CD4-positive, alpha-beta T cell treated with Interferon alpha-2 for 1 hour (primary cell): ENCODE data around the gene MYO7A.

Experiments
- DNase-seq, 2 donors: peaks; one replicate each; pipeline ENCODE4 v3.0.0-alpha.2; 2020 to 2022

The MYO7A gene

DNA sequence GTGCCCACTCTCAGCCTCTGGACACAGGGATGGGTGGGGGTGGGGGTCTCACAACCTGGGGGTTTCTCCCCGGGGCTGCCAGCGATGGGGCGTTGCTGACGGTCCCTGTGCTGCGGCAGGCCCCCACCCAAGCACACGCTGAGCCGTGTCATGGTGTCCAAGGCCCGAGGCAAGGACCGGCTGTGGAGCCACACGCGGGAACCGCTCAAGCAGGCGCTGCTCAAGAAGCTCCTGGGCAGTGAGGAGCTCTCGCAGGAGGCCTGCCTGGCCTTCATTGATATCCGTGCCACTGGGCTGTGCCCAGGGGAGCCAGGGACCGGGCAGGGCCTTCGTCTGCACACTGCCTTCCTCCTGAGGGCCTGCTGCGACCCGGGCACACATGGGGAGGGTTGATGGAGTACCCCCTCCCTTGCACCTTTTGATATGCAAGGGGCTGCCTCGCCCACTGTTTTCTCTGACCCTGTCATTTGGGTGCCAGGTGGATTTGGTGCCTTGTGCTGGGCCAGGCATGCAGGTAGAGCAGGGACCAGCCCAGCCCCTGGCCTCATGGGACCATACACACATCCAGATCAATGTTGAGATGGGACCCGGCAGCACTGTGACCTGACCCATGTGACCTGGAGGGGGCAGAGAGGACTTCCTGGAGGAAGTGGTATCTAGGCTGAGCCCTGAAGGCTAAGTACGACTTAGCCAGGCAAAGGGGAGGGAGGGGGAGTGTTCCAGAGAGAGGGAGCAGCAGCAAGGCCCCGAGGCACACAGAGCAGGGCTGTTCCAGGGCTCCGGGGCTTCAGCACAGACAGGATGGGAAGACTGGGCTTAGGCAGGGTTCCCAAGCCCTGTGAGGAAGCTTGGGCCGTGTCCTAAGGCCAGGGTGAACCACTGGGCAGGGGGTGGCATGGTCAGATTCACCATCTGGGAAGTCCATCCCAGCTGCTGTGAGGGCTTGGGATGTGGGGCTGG, 75.2 kb downstream of the MYO7A start:
- no peak for DNase-seq

- no peak for DNase-seq
Observed at GRCh38 chr11:77203901-77204753, 76.1 kb downstream of the MYO7A start.

DNA sequence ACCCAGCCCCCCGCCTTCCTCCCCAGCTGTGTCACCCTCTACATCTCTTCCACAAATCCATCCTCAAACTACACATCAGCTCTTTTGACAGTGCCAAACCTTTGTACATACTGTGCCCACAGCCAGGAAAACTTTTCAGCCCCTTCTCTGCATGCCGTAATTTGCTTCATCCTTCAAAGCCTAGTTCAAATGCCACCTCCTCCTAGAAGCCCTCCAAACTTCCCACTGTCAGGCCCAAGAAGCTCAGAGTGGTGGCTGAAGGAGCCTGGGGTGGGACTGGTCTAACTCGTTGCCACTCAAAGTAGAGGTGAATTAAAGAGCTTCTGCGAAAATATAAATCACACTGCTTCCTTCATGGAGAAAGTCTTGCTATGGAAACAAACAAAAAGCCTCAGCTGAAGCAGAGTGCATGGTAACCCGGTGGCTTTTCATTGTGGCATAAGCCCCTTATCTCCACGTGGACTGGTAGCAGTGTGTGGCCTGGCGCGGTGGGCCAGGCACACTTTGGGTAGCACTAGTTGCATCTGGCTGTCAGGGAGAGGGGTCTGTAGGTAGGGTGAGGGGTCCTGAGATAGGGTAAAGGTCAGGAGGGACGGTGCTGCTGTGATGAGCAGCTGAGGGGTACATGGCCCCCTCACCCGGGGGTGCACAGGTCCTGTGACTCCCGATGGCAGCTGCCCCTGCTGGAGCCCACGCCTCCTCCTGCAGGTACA, 76.9 kb downstream of the MYO7A start:
- no peak for DNase-seq

DNA sequence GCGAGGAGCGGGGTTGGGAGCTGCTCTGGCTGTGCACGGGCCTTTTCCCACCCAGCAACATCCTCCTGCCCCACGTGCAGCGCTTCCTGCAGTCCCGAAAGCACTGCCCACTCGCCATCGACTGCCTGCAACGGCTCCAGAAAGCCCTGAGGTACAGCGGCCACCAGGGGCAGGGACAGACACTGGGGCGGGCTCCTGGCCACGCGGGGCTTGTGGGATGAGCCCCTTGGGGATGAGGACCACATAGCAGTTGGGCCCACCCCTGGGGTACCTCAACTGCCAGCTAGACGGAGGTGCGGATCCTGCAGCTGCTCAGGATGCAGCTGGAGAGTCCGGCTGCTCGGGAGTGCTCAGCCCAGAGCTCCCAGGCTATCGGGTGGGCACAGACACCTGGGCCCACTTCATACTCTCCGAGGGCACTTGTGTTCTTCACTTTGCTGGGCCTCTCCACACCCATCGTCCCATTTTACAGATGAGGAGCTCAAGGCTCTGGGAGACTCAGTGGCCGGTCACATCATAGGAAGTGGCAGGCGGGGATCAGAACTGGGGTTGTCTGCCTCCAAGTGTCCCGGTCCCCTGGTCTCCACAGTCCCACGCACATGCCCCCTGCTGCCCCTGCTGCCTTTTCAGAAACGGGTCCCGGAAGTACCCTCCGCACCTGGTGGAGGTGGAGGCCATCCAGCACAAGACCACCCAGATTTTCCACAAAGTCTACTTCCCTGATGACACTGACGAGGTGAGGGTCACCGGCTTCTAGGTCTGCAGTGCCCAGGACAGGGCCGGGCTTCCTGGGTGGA, 77.6 kb downstream of the MYO7A start:
- DNase-seq, result no peak

DNA sequence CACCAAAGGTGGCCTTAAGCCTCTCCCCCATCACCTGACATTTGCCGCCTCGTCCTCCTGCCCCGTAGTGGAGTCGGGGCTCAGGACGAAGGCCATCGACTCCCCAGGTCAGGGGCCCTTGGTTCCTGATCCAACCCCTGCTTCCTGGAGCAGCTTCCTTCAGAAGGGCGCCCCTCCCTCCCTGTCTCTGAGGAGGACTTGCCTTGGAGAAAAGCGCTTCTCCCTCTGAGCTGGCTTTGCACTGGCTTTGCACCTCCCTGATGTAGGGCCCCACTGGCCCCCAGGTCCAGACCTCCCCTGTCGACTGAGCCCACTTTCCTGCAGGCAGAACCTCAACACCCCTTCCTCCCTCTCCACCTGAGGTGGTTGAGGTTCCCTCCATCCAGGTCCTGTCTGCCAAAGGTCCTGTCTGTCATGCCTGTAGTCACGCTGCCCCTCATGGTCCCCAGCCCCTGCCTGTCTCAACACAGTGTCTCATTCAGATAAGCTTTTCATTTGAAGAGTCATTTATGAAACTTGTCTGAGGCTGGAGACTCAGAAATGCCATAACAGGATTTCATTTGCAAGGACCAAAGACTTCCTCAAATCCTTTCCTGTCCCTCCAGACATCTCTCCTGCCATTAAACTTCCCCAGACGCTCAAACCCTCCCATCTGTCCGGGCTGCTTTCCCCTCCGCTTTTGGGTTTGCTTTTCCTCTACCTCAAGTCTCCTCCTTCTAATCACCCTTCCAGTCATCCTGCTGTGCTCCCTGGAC, 78.4 kb downstream of the MYO7A start:
- no peak for DNase-seq

- no peak for DNase-seq
Observed at GRCh38 chr11:77207019-77207485, 79.0 kb downstream of the MYO7A start.

DNA sequence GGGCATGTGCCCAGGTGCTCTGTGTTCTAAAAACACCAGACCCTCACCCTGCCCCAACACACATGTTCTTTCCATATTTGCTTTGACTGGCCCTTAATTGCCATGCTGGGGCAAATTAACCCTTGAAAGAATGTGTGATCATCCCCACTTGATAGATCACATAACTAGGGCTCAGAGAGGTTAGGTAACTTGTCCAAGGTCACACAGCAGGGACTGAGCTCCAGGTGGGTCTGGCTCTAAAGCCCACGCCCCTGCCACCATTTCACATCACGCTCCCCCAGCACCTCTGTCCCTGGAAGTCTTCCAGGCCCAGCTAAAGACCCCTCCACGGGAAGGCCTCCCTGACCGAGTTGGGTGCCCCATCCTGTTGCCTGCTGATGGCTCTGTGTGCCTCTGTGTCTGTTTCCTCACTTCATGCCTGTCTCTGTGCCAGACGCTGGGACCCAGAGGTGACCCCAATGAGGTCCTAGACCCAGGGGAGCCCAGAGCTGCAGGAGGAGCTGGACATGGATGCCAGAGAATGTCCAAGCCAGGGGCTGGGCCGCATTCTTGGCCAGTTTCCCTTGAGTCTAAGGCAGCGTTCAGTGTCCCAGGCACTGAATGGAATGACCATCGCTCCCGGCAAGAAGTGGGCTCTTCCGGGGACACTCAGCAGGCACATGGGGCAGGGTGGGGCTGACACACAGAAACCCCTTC, 79.7 kb downstream of the MYO7A start:
- no peak for DNase-seq

DNA sequence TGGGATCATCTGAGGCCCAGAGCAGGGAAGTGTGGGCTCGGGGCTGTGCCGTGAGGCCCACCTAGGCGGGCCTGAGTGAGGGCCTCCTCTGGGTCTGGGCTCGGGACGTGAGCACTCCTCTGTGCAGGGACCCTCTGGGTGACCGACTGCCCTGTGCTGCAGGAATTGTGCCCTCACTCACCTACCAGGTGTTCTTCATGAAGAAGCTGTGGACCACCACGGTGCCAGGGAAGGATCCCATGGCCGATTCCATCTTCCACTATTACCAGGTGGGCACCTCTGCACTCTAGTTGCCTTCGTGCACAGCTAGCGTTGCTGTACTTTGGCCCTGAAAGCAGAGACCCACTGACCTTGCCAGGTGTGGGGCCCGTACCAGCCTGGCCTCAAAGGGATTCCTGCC, 80.5 kb downstream of the MYO7A start:
- DNase-seq, result no peak

DNA sequence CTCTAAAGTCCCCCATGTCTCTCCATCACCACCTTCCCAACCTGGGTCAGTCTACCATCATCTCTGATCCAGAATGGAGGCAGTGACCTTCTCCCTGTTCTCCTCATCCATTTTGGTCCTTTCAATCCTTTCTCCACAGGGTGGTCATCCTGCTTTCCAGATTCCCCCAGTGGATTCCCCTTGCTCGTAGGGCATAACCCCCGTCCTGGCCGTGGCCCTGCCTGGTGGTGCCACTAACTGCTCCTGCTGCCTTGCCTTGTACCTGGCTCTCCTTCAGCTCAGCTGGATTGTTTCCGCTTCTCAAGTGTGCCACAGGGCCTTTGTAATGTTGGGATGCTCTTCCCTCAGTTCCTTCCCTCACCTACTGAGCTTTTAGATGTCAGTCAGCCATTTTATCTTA, 81.6 kb downstream of the MYO7A start:
- DNase-seq, result no peak

DNA sequence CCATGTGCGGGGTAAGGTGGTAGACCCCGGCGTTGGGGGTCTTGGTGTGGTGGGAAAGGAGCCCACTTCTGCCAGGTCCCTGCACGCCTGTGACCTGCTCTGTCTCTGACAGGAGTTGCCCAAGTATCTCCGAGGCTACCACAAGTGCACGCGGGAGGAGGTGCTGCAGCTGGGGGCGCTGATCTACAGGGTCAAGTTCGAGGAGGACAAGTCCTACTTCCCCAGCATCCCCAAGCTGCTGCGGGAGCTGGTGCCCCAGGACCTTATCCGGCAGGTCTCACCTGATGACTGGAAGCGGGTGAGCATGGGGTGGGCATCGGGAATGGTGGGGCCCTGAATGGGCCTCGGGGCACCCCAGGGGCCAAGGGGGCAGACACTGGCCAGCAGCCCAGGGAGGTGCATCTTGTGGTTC, 83.0 kb downstream of the MYO7A start:
- DNase-seq, result no peak

DNA sequence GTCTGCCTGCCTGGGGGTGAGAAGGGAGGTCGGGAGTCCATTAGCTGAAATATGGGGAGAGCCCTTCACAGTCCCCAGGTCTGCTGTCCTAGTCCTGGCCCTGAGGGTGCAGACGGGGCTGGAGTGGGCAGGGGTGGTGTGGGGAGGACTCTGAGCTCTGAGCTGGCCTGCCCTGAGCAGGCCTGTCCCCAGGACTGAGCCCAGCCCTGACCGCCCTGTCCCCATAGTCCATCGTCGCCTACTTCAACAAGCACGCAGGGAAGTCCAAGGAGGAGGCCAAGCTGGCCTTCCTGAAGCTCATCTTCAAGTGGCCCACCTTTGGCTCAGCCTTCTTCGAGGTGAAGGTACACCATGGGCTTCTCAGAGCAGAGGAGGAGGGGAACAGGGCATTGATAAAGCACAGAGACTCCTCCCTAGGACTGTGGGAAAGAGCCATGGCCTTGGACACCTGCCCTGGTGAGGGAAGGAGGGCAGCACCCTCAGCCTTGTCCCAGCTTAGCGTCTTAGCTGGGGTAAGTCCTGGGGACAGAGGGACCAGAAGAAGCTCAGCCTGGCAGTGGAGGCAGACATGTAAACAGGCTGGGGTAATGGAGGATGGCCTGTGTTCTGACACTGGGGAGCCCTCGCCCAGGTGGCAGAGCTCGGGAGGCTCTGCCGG, 83.7 kb downstream of the MYO7A start:
- DNase-seq, result no peak

DNA sequence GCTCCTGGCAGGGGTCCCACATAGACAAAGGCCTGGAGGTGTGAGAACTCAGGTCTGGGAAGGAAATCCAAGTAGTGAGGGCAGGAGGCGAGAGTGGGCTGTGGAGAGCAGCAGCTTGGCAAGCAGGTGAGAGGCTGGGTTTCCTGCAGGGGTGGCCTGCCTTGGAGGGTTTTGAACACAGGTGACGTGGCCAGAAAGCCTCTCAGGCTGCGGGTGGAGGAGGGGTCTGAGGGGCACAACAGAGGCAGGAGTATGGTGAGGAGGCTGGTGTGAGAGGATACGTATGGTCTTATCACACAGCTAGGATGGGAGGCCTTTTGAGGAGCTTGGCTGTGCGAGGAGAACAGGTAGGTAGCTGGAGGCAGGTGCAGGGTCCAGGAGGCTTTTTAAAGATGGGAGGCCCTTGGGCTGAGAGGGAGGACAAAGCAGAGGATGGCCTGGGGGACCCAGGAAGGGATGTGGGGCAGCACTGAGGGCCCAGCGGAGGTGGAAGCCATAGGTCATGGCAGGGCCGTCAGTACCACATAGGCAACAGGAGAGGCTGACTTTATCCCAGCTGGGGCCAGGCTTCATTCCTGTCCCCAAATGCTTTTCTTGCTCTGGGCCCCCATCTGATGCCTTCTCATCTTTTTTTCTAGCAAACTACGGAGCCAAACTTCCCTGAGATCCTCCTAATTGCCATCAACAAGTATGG, 84.4 kb downstream of the MYO7A start:
- no peak for DNase-seq

GRCh38 chr11:77213029-77213579, 85.1 kb downstream of the MYO7A start:
- DNase-seq, result no peak

- DNase-seq, result no peak
Observed at GRCh38 chr11:77213589-77214428, 85.8 kb downstream of the MYO7A start.

GRCh38 chr11:77214557-77214956, 86.5 kb downstream of the MYO7A start:
- DNase-seq, result no peak

- no peak for DNase-seq
Observed at GRCh38 chr11:77215106-77215505, 87.1 kb downstream of the MYO7A start.

DNA sequence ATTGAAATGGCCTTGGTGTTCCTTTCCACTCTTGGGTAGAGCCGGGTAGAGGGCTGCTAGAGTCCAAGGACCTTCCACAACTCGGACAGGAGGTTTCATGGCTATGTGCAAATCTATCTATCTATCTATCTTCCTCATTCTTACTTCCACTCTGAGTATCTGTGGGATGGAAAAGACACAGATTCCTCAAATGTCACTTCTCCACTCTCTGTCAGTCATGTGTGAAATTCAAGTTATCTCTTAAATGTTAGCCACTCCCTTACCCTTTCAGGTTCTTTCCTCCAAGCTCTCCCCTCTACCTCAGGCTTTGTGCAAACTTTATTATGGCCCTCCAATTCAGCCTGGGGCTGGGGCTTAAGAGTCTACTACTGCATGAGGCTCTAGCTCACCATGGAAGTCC, 89.1 kb downstream of the MYO7A start:
- DNase-seq, result no peak

GRCh38 chr11:77223797-77224196, 95.8 kb downstream of the MYO7A start:
- DNase-seq, result no peak
